A549 (cell line): ENCODE measurements around the gene CCDC33. TPM values are rescaled to one million over a fixed set of nuclear protein-coding genes. Genes with fewer than 3 reads are reported as not detected.

Experiments used
- ATAC-seq, 2 experiments: fragments of 200-7000 bp in 1 of 2; fragments of >200 bp in 1 of 2; cut with Nextera tagmentation in 1 of 2; cut with Tn5 transposase in 1 of 2; 3 replicates each; pipeline versions ENCODE4 v1.8.0 to v1.9.1; 2018 to 2020; ENCODE audit warnings: mild to moderate bottlenecking in 1 of 2, moderate library complexity in 1 of 2
- CTCF ChIA-PET: fragments of 300-600 bp; sonication (Branson Sonifier 250); formaldehyde crosslinking; extraction: SDS; loops from one replicate; lab custom pipeline; 2021; ENCODE audit warnings: antibody characterized with exemption, inconsistent platforms; lab: Yijun Ruan, JAX
- POLR2A ChIA-PET: fragments of 350-600 bp; formaldehyde crosslinking; extraction: SDS; loops from one replicate; lab custom pipeline; 2021; ENCODE audit warnings: antibody characterized with exemption, inconsistent platforms; lab: Yijun Ruan, JAX
- DNase-seq, 2 experiments: peaks; one replicate each; pipeline versions ENCODE4 v3.0.0 to v3.0.0-alpha.2; 2011 to 2016; ENCODE audit warnings: low read depth in 1 of 2, low spot score in 1 of 2
- FAIRE-seq: peaks from 2 replicates; lab custom pipeline; 2011; peaks lifted over from hg19 to GRCh38; lab: Jason Lieb, UNC
- H3K27ac ChIP-seq, 2 experiments: fragments of >200 bp; sonication (Bioruptor Twin); formaldehyde crosslinking; 3 replicates each; pipeline ENCODE4 v1.5.1; 2016 to 2017
- H3K4me1 ChIP-seq: fragments of >200 bp; sonication (Bioruptor Twin); formaldehyde crosslinking; 3 replicates; pipeline ENCODE4 v1.6.1; 2016
- H3K4me2 ChIP-seq: fragments of >200 bp; sonication (Bioruptor Twin); formaldehyde crosslinking; 3 replicates; pipeline ENCODE4 v1.6.1; 2016
- H3K4me3 ChIP-seq: fragments of >200 bp; sonication (Bioruptor Twin); formaldehyde crosslinking; 3 replicates; pipeline ENCODE4 v1.5.1; 2016
- H3K9me3 ChIP-seq: fragments of >200 bp; sonication (Bioruptor Twin); formaldehyde crosslinking; 3 replicates; pipeline ENCODE4 v1.6.1; 2016
- BCL3 ChIP-seq: fragments of >200 bp; sonication (Bioruptor Twin); formaldehyde crosslinking; IDR thresholded peaks from 3 replicates; pipeline ENCODE4 v1.6.1; 2016
- BHLHE40 ChIP-seq: IDR thresholded peaks from 2 replicates; pipeline ENCODE4 v1.6.1; 2012; ENCODE audit warnings: low read depth, low read length, inconsistent platforms
- E2F6 ChIP-seq: IDR thresholded peaks from 2 replicates; pipeline ENCODE4 v1.6.1; 2012; ENCODE audit warnings: low read depth, borderline replicate concordance
- EHMT2 ChIP-seq: fragments of 200-600 bp; sonication (generic); IDR thresholded peaks from 2 replicates; pipeline ENCODE4 v1.6.1; 2016; ENCODE audit warnings: antibody characterized with exemption, low read depth, mild to moderate bottlenecking, moderate library complexity
- ELK1 ChIP-seq: fragments of 150-350 bp; IDR thresholded peaks from 2 replicates; pipeline ENCODE4 v1.6.1; 2014; ENCODE audit warnings: low read depth, mild to moderate bottlenecking, low read length
- EP300 ChIP-seq, 2 experiments: fragments of >200 bp; sonication (Bioruptor Twin); formaldehyde crosslinking; IDR thresholded peaks; 2 replicates in 1 of 2; 3 replicates in 1 of 2; pipeline ENCODE4 v1.6.1; 2016 to 2017
- HDAC2 ChIP-seq: fragments of 200-600 bp; sonication (generic); IDR thresholded peaks from 2 replicates; pipeline ENCODE4 v1.6.1; 2016
- HOXA7 ChIP-seq: fragments of 250-450 bp; sonication (Bioruptor Pico); IDR thresholded peaks from 2 replicates; pipeline ENCODE4 v1.5.0; 2020; ENCODE audit warnings: mild to moderate bottlenecking, moderate library complexity
- KDM1A ChIP-seq: fragments of 200-600 bp; sonication (generic); IDR thresholded peaks from 2 replicates; pipeline ENCODE4 v1.6.1; 2016; ENCODE audit warnings: low read depth, mild to moderate bottlenecking
- KDM5A ChIP-seq: fragments of 200-600 bp; sonication (generic); IDR thresholded peaks from 2 replicates; pipeline ENCODE4 v1.6.1; 2016; ENCODE audit warnings: antibody characterized with exemption, mild to moderate bottlenecking
- MAFK ChIP-seq: fragments of 450-650 bp; IDR thresholded peaks from 2 replicates; pipeline ENCODE4 v1.6.1; 2014; ENCODE audit not compliant: partially characterized antibody
- PBX3 ChIP-seq: IDR thresholded peaks from 2 replicates; pipeline ENCODE4 v1.6.1; 2012
- PHF8 ChIP-seq: fragments of 200-600 bp; sonication (generic); IDR thresholded peaks from 2 replicates; pipeline ENCODE4 v1.6.1; 2016; ENCODE audit warnings: low read depth, mild to moderate bottlenecking, antibody characterized with exemption, moderate library complexity, borderline replicate concordance
- POLR2A ChIP-seq: IDR thresholded peaks from 2 replicates; pipeline ENCODE4 v1.6.1; 2012; ENCODE audit warnings: mild to moderate bottlenecking, low read length
- POLR2AphosphoS2 ChIP-seq: conservative IDR thresholded peaks from 2 replicates; pipeline ENCODE4 v1.6.1; 2012; ENCODE audit warnings: low read length, improper control_type of control experiment, inconsistent platforms
- RCOR1 ChIP-seq: fragments of 150-350 bp; IDR thresholded peaks from 2 replicates; pipeline ENCODE4 v1.6.1; 2014; ENCODE audit warnings: antibody characterized with exemption, low read length, low read depth
- RNF2 ChIP-seq: fragments of 200-600 bp; sonication (generic); IDR thresholded peaks from 2 replicates; pipeline ENCODE4 v1.6.1; 2016; ENCODE audit warnings: low read depth, mild to moderate bottlenecking, antibody characterized with exemption, moderate library complexity, borderline replicate concordance
- TP53 ChIP-seq: fragments of 250-450 bp; sonication (Bioruptor Pico); IDR thresholded peaks from 2 replicates; pipeline ENCODE4 v1.5.0; 2021; ENCODE audit warnings: mild to moderate bottlenecking, moderate library complexity
- USF2 ChIP-seq: fragments of 450-650 bp; IDR thresholded peaks from 2 replicates; pipeline ENCODE4 v1.6.1; 2014; ENCODE audit warnings: antibody characterized with exemption
- ZFP36 ChIP-seq: fragments of 450-650 bp; IDR thresholded peaks from 2 replicates; pipeline ENCODE4 v1.6.1; 2014; ENCODE audit warnings: borderline replicate concordance; ENCODE audit not compliant: partially characterized antibody
- WGBS: methylation state at CpG from one replicate; pipeline ENCODE4 v1.1.6; 2017; ENCODE audit errors: missing lambda C conversion rate; 5-methylcytosine and 5-hydroxymethylcytosine counted together
- polyA plus RNA-seq, 4 experiments: library from polyadenylated mRNA; depleted of rRNA in 3 of 4; stranded (reverse); fragments of >200 nt; fragmentation: RNase III in 1 of 4; extraction: RNeasy Plus Mini Kit Qiagen cat#74134 plus additional on column Dnase treatment in 1 of 4; gene quantifications; 2 replicates in 3 of 4; 3 replicates in 1 of 4; pipeline ENCODE4 v1.2.3, GENCODE V29; 2011 to 2017

The CCDC33 gene
- polyA plus RNA-seq, 2 of the 4 experiments (the other 2 are of a cell fraction): 5.9 to 9.2 TPM

GRCh38 chr15:74303741-74304309 lies 67.7 kb downstream of the CCDC33 start:
- peaks cover 21% of the 10 kb centered on the region for H3K4me1 ChIP-seq
- H3K9me3 ChIP-seq: no peaks in the 10 kb centered on the region
- H3K4me3 ChIP-seq: no peak overlapping the region
- ChIA-PET POLR2A (no interaction called here), CTCF (interaction anchor here (0.6 to 3.2 kb wide), 12 partner anchors 9 to 1898 kb away, joined by 3 to 15 read pairs (median 4); no protein-coding TSS in a partner anchor)
- DNase-seq (no peak), FAIRE-seq (no peak), ATAC-seq (no peak)
- TF ChIP-seq HOXA7 (no peak), ZFP36 (no peak), E2F6 (no peak), MAFK (peak; percentile 14), POLR2A (no peak), TP53 (CRISPR knock-in tag) (no peak), USF2 (no peak), POLR2AphosphoS2 (no peak)
- peak overlapping the region in 1 of 2 experiments; percentile 68; a peak in 1 of 6 replicates for H3K27ac ChIP-seq
- 61% methylated on average over 6 of the region's 6 CpGs for WGBS
- H3K4me2 ChIP-seq: no peak overlapping the region

- Histone ChIP-seq H3K4me2 (no peak overlapping the region), H3K4me1 (peaks cover 21% of the 10 kb centered on the region), H3K9me3 (no peaks in the 10 kb centered on the region), H3K4me3 (no peak overlapping the region)
- CTCF ChIA-PET: interaction anchor here (0.8 to 3.2 kb wide), 9 partner anchors 8 to 176 kb away, joined by 3 to 15 read pairs (median 4); partner anchors contain the start of gene ISLR2
- POLR2A ChIA-PET: no interaction called here
- 80% methylated on average over 12 of the region's 12 CpGs for WGBS
- ATAC-seq (no peak), FAIRE-seq (no peak), DNase-seq (no peak)
- TF ChIP-seq TP53 (CRISPR knock-in tag): no peak
- no peak for TF ChIP-seq EP300 (IDR thresholded peaks at IDR 0.05)
- no peak for TF ChIP-seq KDM5A
- TF ChIP-seq USF2: no peak
- TF ChIP-seq RCOR1: no peak
- TF ChIP-seq EHMT2: no peak
- TF ChIP-seq POLR2A: no peak
- no peak for TF ChIP-seq HDAC2
- TF ChIP-seq BCL3: no peak
- TF ChIP-seq RNF2: no peak
- no peak for TF ChIP-seq MAFK
- no peak for TF ChIP-seq PHF8
- TF ChIP-seq PBX3: no peak
- TF ChIP-seq ZFP36: no peak
- TF ChIP-seq BHLHE40: no peak
- TF ChIP-seq, all 56 proteins: peak for 0
- H3K27ac ChIP-seq: peak overlapping the region in 1 of 2 experiments; percentile 16; a peak in 1 of 6 replicates
Observed at GRCh38 chr15:74304431-74304830, 68.3 kb downstream of the CCDC33 start.

- POLR2A ChIA-PET: no interaction called here
Observed at GRCh38 chr15:74305687-74306086, 69.6 kb downstream of the CCDC33 start.

More at GRCh38 chr15:74305687-74306086, 69.6 kb downstream of the CCDC33 start:
- TF ChIP-seq MAFK: no peak
- TF ChIP-seq KDM1A: peak; percentile 40; the same call in 1 of the 2 replicates
- no peak for TF ChIP-seq ELK1
- no peak for ATAC-seq
- peaks cover 21% of the 10 kb centered on the region for H3K4me1 ChIP-seq
- H3K9me3 ChIP-seq: no peaks in the 10 kb centered on the region
- no peak for FAIRE-seq
- no peak overlapping the region for H3K4me3 ChIP-seq
- 78% methylated on average over 7 of the region's 7 CpGs for WGBS
- H3K4me2 ChIP-seq: no peak overlapping the region
- no peak overlapping the region for H3K27ac ChIP-seq
- CTCF ChIA-PET: interaction anchor here (1.1 to 3.2 kb wide), 3 partner anchors 15 to 178 kb away, joined by 4 to 15 read pairs (median 4); no protein-coding TSS in a partner anchor
- DNase-seq: no peak
